Liver (tissue), 9 donors: ENCODE measurements around the gene PRKN. TPM values are rescaled to one million over a fixed set of nuclear protein-coding genes. Genes with fewer than 3 reads are reported as not detected.
"Not testable (repeated sequence)": the region's sequence is repeated elsewhere in the genome, so short reads cannot be mapped to it uniquely, and the experiment has no call there.

Experiments
- DNase-seq: peaks from one replicate; pipeline ENCODE4 v3.0.0-alpha.2; 2017; ENCODE audit warnings: low spot score
- H3K27ac ChIP-seq, 2 donors: one replicate each; pipeline ENCODE4 v1.7.0; 2013; ENCODE audit warnings: inconsistent platforms in 2 of 2, low read length in 2 of 2, control low read depth in 1 of 2, low read depth in 1 of 2, mild to moderate bottlenecking in 1 of 2
- H3K27me3 ChIP-seq, 4 donors: one replicate each; pipeline versions ENCODE4 v1.6.1 to v1.7.0; 2013; ENCODE audit warnings: low read length in 3 of 4, inconsistent platforms in 1 of 4, mild to moderate bottlenecking in 1 of 4, moderate library complexity in 1 of 4; ENCODE audit not compliant: control insufficient read depth in 4 of 4, insufficient read depth in 4 of 4
- H3K36me3 ChIP-seq, 4 donors: one replicate each; pipeline versions ENCODE4 v1.6.1 to v1.7.0; 2013; ENCODE audit warnings: low read length in 3 of 4, mild to moderate bottlenecking in 3 of 4, low read depth in 1 of 4, moderate library complexity in 1 of 4; ENCODE audit not compliant: control insufficient read depth in 4 of 4, insufficient read depth in 3 of 4
- H3K4me1 ChIP-seq, 4 donors: one replicate each; pipeline versions ENCODE4 v1.6.1 to v1.7.0; 2013; ENCODE audit warnings: low read length in 3 of 4, mild to moderate bottlenecking in 3 of 4, moderate library complexity in 1 of 4; ENCODE audit not compliant: control insufficient read depth in 4 of 4, insufficient read depth in 4 of 4
- H3K4me3 ChIP-seq, 3 donors: one replicate each; pipeline versions ENCODE4 v1.6.1 to v1.7.0; 2013; ENCODE audit warnings: low read length in 3 of 3, control low read depth in 1 of 3, low read depth in 1 of 3, mild to moderate bottlenecking in 1 of 3
- H3K9ac ChIP-seq, 2 donors: one replicate each; pipeline ENCODE4 v1.7.0; 2013; ENCODE audit warnings: low read length in 2 of 2, mild to moderate bottlenecking in 2 of 2, moderate library complexity in 2 of 2, control low read depth in 1 of 2, low read depth in 1 of 2
- H3K9me3 ChIP-seq, 4 donors: one replicate each; pipeline versions ENCODE4 v1.6.1 to v1.7.0; 2013; ENCODE audit warnings: low read length in 3 of 4; ENCODE audit not compliant: control insufficient read depth in 4 of 4
- EGR1 ChIP-seq, 2 donors: IDR thresholded peaks; 2 replicates each; pipeline ENCODE4 v1.6.1; 2016 to 2018; ENCODE audit warnings: antibody characterized with exemption in 2 of 2, low read depth in 2 of 2
- HNF4A ChIP-seq, 2 donors: conservative IDR thresholded peaks; 2 replicates each; pipeline ENCODE4 v1.6.1; 2016; ENCODE audit warnings: antibody characterized with exemption in 2 of 2, mild to moderate bottlenecking in 2 of 2
- HNF4G ChIP-seq: IDR thresholded peaks from 2 replicates; pipeline ENCODE4 v1.6.1; 2016; ENCODE audit warnings: antibody characterized with exemption
- JUND ChIP-seq, 2 donors: IDR thresholded peaks; 2 replicates each; pipeline ENCODE4 v1.6.1; 2016; ENCODE audit warnings: antibody characterized with exemption in 2 of 2
- RAD21 ChIP-seq, 2 donors: IDR thresholded peaks; 2 replicates each; pipeline ENCODE4 v1.6.1; 2016; ENCODE audit warnings: antibody characterized with exemption in 2 of 2, mild to moderate bottlenecking in 2 of 2
- RXRA ChIP-seq, 2 donors: IDR thresholded peaks; 2 replicates each; pipeline ENCODE4 v1.6.1; 2017 to 2018; ENCODE audit warnings: antibody characterized with exemption in 2 of 2, mild to moderate bottlenecking in 1 of 2
- SP1 ChIP-seq: IDR thresholded peaks from 2 replicates; pipeline ENCODE4 v1.6.1; 2018; ENCODE audit warnings: antibody characterized with exemption, mild to moderate bottlenecking
- TAF1 ChIP-seq: conservative IDR thresholded peaks from 2 replicates; pipeline ENCODE4 v1.6.1; 2016; ENCODE audit warnings: antibody characterized with exemption, mild to moderate bottlenecking
- WGBS: extraction: QIAGEN DNeasy Blood & Tissue Kit; methylation state at CpG from one replicate; pipeline ENCODE4 v1.1.7; 2013; 5-methylcytosine and 5-hydroxymethylcytosine counted together
- polyA plus RNA-seq, 2 donors: library from polyadenylated mRNA; stranded (reverse) in 1 of 2; unstranded in 1 of 2; fragments of 200-250 nt in 1 of 2; fragments of >200 nt in 1 of 2; fragmentation: Nextera tagmentation in 1 of 2; extraction: Ambion mirVana in 1 of 2; gene quantifications; one replicate each; pipeline versions ENCODE4 v1.2.1 to v1.2.3, GENCODE V29; 2013 to 2015
- total RNA-seq, 2 donors: library from RNA; depleted of rRNA; stranded (reverse); fragments of >200 nt; gene quantifications; one replicate each; pipeline ENCODE4 v1.2.3, GENCODE V29; 2014
- TF ChIP-seq, protein P1 (sequence below): fragments of 150-350 bp; IDR thresholded peaks from 2 replicates; pipeline ENCODE4 v1.5.1; 2017; ENCODE audit warnings: improper control_type of control experiment, low read depth, low read length; ENCODE audit not compliant: missing input control
- TF ChIP-seq, protein P2 (sequence below): IDR thresholded peaks from 2 replicates; pipeline ENCODE4 v1.6.1; 2016; ENCODE audit warnings: antibody characterized with exemption, mild to moderate bottlenecking
- TF ChIP-seq, protein P3 (sequence below): IDR thresholded peaks from 2 replicates; pipeline ENCODE4 v1.6.1; 2016; ENCODE audit warnings: antibody characterized with exemption
- donor health status: healthy.
- donor health status: healthy.
- donor health status: healthy.
- donor health status: healthy.
- donor health status: healthy.

The PRKN gene
- total and polyA plus RNA-seq, 4 donors: 0.47 to 4.1 (median 3.2) TPM

DNA sequence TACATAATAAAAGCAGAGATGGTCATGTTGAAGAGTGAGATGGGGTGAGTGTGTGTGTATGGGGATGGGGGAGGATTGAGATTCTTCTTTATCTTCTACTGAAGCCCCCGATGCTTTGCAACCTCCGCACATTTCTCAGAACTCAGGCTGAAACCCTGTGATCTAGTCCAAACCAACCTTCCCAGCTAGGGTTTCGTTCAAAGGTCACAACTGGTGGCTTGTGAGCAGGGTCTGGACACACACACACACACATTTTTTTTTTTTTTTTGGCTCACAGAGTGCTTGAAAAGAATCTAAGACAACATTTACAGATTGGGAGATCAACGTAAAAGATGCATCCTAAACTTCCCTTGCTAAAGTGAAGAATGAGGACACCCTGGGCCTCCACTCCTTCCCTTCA lies 1228.7 kb downstream of the PRKN start:
- DNase-seq: no peak
- TF ChIP-seq JUND (IDR thresholded peaks at IDR 0.05) (no peak), SP1 (peak; percentile 17), HNF4A (conservative IDR thresholded peaks at IDR 0.05) (peak; percentile 33 to 46), RAD21 (IDR thresholded peaks at IDR 0.05) (no peak)
- no peak overlapping the region for H3K9ac ChIP-seq
- H3K9me3 ChIP-seq: no peaks in the 10 kb centered on the region
- H3K27ac ChIP-seq: no peak overlapping the region
- no peaks in the 10 kb centered on the region for H3K27me3 ChIP-seq
- no peak overlapping the region for H3K4me3 ChIP-seq
- H3K36me3 ChIP-seq: no peaks in the 10 kb centered on the region
- 37% methylated on average over 4 of the region's 4 CpGs for WGBS
- H3K4me1 ChIP-seq: no peaks in the 10 kb centered on the region

DNA sequence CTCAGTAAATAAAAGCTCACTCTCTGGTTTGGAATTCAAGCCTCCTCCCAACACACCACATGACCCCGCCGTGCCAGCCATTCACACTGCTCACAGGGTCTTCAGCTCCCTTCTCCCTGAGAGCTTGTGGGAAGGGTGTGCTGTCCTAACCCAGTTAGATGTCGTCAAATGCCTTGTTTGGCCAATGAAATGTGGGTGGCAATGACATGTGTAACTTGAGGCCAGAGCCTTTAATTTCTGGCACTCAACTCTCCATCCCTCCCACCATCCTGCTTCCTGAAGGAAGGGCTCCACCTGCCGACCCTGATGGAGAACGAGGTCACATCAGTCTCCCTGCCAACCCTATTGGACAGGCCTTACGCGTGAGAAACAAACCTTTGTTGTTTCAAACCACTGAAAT lies 1229.2 kb downstream of the PRKN start:
- TF ChIP-seq EGR1 (IDR thresholded peaks at IDR 0.05; ENCODE audit: low read depth in 2 of 2) (no peak), TAF1 (no peak), HNF4A (conservative IDR thresholded peaks at IDR 0.05) (no peak), RAD21 (IDR thresholded peaks at IDR 0.05) (peak in 1 of 2 donors; percentile 13), HNF4G (no peak)
- TF ChIP-seq, protein P1, sequence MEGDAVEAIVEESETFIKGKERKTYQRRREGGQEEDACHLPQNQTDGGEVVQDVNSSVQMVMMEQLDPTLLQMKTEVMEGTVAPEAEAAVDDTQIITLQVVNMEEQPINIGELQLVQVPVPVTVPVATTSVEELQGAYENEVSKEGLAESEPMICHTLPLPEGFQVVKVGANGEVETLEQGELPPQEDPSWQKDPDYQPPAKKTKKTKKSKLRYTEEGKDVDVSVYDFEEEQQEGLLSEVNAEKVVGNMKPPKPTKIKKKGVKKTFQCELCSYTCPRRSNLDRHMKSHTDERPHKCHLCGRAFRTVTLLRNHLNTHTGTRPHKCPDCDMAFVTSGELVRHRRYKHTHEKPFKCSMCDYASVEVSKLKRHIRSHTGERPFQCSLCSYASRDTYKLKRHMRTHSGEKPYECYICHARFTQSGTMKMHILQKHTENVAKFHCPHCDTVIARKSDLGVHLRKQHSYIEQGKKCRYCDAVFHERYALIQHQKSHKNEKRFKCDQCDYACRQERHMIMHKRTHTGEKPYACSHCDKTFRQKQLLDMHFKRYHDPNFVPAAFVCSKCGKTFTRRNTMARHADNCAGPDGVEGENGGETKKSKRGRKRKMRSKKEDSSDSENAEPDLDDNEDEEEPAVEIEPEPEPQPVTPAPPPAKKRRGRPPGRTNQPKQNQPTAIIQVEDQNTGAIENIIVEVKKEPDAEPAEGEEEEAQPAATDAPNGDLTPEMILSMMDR: peak; percentile 6
- no peak for DNase-seq
- 72% methylated on average over 7 of the region's 7 CpGs for WGBS

DNA sequence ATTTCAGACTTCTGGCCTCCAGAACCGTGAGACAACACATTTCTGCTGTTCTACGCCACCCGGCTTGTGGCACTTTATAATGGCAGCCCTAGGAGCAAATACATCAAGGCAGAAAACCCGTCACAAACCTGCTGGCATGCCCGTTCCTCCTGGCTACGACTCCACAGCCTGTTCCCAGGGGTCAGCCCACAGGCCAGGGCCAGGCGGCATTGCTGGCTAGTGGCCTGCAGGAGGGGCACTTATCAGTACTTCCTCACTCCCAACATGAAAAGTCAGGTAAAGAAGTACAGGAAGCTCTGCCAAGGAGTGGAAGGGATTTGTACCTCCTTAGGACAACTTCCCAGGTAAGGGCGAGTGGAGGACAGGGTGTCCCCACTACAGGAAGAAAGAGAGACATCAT lies 1230.6 kb downstream of the PRKN start:
- DNase-seq: no peak
- no peak overlapping the region for H3K4me3 ChIP-seq
- H3K36me3 ChIP-seq: no peaks in the 10 kb centered on the region
- H3K27ac ChIP-seq: no peak overlapping the region
- no peak overlapping the region for H3K9ac ChIP-seq
- WGBS: 93% methylated on average over 8 of the region's 8 CpGs
- no peaks in the 10 kb centered on the region for H3K9me3 ChIP-seq
- no peaks in the 10 kb centered on the region for H3K27me3 ChIP-seq
- TF ChIP-seq SP1 (no peak), RXRA (IDR thresholded peaks at IDR 0.05) (no peak), HNF4G (no peak), RAD21 (IDR thresholded peaks at IDR 0.05) (no peak), EGR1 (IDR thresholded peaks at IDR 0.05; ENCODE audit: low read depth in 2 of 2) (no peak)
- TF ChIP-seq, protein P2, sequence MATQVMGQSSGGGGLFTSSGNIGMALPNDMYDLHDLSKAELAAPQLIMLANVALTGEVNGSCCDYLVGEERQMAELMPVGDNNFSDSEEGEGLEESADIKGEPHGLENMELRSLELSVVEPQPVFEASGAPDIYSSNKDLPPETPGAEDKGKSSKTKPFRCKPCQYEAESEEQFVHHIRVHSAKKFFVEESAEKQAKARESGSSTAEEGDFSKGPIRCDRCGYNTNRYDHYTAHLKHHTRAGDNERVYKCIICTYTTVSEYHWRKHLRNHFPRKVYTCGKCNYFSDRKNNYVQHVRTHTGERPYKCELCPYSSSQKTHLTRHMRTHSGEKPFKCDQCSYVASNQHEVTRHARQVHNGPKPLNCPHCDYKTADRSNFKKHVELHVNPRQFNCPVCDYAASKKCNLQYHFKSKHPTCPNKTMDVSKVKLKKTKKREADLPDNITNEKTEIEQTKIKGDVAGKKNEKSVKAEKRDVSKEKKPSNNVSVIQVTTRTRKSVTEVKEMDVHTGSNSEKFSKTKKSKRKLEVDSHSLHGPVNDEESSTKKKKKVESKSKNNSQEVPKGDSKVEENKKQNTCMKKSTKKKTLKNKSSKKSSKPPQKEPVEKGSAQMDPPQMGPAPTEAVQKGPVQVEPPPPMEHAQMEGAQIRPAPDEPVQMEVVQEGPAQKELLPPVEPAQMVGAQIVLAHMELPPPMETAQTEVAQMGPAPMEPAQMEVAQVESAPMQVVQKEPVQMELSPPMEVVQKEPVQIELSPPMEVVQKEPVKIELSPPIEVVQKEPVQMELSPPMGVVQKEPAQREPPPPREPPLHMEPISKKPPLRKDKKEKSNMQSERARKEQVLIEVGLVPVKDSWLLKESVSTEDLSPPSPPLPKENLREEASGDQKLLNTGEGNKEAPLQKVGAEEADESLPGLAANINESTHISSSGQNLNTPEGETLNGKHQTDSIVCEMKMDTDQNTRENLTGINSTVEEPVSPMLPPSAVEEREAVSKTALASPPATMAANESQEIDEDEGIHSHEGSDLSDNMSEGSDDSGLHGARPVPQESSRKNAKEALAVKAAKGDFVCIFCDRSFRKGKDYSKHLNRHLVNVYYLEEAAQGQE: no peak
- TF ChIP-seq, protein P3, sequence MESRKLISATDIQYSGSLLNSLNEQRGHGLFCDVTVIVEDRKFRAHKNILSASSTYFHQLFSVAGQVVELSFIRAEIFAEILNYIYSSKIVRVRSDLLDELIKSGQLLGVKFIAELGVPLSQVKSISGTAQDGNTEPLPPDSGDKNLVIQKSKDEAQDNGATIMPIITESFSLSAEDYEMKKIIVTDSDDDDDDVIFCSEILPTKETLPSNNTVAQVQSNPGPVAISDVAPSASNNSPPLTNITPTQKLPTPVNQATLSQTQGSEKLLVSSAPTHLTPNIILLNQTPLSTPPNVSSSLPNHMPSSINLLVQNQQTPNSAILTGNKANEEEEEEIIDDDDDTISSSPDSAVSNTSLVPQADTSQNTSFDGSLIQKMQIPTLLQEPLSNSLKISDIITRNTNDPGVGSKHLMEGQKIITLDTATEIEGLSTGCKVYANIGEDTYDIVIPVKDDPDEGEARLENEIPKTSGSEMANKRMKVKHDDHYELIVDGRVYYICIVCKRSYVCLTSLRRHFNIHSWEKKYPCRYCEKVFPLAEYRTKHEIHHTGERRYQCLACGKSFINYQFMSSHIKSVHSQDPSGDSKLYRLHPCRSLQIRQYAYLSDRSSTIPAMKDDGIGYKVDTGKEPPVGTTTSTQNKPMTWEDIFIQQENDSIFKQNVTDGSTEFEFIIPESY: no peak
- H3K4me1 ChIP-seq: no peaks in the 10 kb centered on the region

More for the DNA sequence above, 1229.2 kb downstream of the PRKN start:
- no peaks in the 10 kb centered on the region for H3K36me3 ChIP-seq
- no peaks in the 10 kb centered on the region for H3K4me1 ChIP-seq
- H3K27ac ChIP-seq: no peak overlapping the region
- no peaks in the 10 kb centered on the region for H3K9me3 ChIP-seq
- H3K4me3 ChIP-seq: no peak overlapping the region
- H3K27me3 ChIP-seq: no peaks in the 10 kb centered on the region
- H3K9ac ChIP-seq: no peak overlapping the region

DNA sequence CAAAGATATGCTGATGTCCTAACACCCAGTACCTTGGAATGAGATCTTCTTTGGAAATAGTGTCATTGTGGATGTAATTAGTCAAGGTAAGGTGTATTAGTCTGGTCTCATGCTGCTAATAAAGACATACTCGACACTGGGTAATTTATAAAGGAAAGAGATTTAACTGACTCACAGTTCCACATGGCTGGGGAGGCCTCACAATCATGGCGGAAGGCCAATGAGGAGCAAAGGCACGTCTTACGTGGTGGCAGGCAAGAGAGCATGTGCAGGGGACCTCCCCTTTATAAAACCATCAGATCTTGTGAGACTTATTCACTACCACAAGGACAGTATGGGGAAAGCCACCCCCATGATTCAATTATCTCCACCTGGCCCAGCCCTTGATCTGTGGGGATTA lies 1231.3 kb downstream of the PRKN start:
- H3K4me1 ChIP-seq, H3K9ac ChIP-seq, DNase-seq, H3K9me3 ChIP-seq, H3K4me3 ChIP-seq, H3K36me3 ChIP-seq, H3K27me3 ChIP-seq, H3K27ac ChIP-seq: not testable (repeated sequence)
- 84% methylated on average over 4 of the region's 4 CpGs for WGBS
